ENCODE results near the gene COL18A1. TPM values are rescaled to one million over a fixed set of nuclear protein-coding genes. Genes with fewer than 3 reads are reported as not detected.

The COL18A1 gene
- polyA plus RNA-seq, 1 experiment, result 25.3 TPM

DNA sequence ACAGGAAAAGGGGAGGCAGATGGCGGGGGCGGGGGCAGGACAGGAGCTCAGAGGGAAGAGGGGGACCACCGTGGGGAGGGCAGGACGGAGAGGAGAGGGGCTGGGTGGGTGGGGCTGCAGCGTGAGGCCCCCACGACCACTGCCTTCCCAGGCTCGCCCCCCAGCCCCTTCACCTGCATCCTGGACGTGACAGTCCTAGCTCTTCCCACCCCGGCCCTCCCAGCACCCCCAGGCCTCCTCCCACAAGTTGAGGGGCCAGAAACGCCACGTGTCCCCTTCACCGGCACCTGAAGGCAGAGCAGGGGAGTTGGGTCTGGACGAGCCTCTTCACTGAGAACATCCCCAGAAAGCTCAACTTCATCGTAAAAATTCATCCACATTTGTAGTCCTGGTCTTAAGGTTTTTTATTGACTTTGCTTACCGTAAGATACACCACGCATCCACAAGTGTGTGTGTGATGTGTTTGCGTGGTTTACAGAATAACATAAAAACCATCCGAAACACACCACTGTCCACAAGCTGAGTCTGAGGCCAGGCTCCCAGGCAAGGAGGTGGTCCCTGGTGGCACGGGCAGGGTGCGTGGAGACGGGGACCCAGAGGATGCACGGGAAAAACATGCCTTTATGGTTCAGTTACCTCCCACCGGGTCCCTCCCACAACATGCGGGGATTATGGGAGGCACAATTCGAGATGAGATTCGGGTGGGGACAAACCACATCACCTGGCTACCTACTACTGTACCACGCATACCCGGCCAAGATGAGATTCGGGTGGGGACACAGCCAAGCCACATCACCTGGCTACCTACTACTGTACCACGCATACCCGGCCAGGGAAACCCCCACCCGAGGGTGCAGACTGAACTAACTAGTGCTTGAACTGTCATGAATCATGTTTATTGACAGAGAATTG is 13.9 kb upstream of the COL18A1 start:
- CTCF ChIA-PET, result no interaction called here
- POLR2A ChIA-PET, result no interaction called here

GRCh38 chr21:45391743-45392572 is 13.0 kb upstream of the COL18A1 start:
- DNase-seq (ENCODE audit: low read depth, low spot score), result no peak
- peaks cover 4% of the 10 kb centered on the region for H3K27me3 ChIP-seq (ENCODE audit: control insufficient read depth, insufficient read depth, low read length)
- ChIA-PET POLR2A (no interaction called here), CTCF (no interaction called here)
- H3K4me3 ChIP-seq (ENCODE audit: low read depth, low read length), result no peak overlapping the region
- no peaks in the 10 kb centered on the region; the same call in 1 of the 2 replicates for H3K9me3 ChIP-seq (ENCODE audit: control insufficient read depth, insufficient read depth, low read length)
- H3K27ac ChIP-seq (ENCODE audit: low read depth, low read length), result no peak overlapping the region
- TF ChIP-seq, protein P1, sequence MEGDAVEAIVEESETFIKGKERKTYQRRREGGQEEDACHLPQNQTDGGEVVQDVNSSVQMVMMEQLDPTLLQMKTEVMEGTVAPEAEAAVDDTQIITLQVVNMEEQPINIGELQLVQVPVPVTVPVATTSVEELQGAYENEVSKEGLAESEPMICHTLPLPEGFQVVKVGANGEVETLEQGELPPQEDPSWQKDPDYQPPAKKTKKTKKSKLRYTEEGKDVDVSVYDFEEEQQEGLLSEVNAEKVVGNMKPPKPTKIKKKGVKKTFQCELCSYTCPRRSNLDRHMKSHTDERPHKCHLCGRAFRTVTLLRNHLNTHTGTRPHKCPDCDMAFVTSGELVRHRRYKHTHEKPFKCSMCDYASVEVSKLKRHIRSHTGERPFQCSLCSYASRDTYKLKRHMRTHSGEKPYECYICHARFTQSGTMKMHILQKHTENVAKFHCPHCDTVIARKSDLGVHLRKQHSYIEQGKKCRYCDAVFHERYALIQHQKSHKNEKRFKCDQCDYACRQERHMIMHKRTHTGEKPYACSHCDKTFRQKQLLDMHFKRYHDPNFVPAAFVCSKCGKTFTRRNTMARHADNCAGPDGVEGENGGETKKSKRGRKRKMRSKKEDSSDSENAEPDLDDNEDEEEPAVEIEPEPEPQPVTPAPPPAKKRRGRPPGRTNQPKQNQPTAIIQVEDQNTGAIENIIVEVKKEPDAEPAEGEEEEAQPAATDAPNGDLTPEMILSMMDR (IDR thresholded peaks at IDR 0.05; ENCODE audit: low read depth, low read length), result no peak

More for the DNA sequence above, 13.9 kb upstream of the COL18A1 start:
- DNase-seq (ENCODE audit: low read depth, low spot score), result no peak
- Histone ChIP-seq H3K4me3 (ENCODE audit: low read depth, low read length) (no peak overlapping the region), H3K9me3 (ENCODE audit: control insufficient read depth, insufficient read depth, low read length) (no peaks in the 10 kb centered on the region; the same call in 1 of the 2 replicates), H3K27ac (ENCODE audit: low read depth, low read length) (no peak overlapping the region), H3K27me3 (ENCODE audit: control insufficient read depth, insufficient read depth, low read length) (peaks cover under 1% of the 10 kb centered on the region)
- TF ChIP-seq, protein P1 (IDR thresholded peaks at IDR 0.05; ENCODE audit: low read depth, low read length), result no peak

- no peak overlapping the region for H3K4me3 ChIP-seq (ENCODE audit: low read depth, low read length)
- ChIA-PET CTCF (no interaction called here), POLR2A (no interaction called here)
- TF ChIP-seq, protein P1 (IDR thresholded peaks at IDR 0.05; ENCODE audit: low read depth, low read length), result no peak
- no peaks in the 10 kb centered on the region; the same call in 1 of the 2 replicates for H3K9me3 ChIP-seq (ENCODE audit: control insufficient read depth, insufficient read depth, low read length)
- H3K27me3 ChIP-seq (ENCODE audit: control insufficient read depth, insufficient read depth, low read length), result peaks cover 4% of the 10 kb centered on the region
- no peak overlapping the region for H3K27ac ChIP-seq (ENCODE audit: low read depth, low read length)
- DNase-seq (ENCODE audit: low read depth, low spot score), result no peak
These were observed 12.4 kb upstream of the COL18A1 start for GRCh38 chr21:45392573-45392971.

DNA sequence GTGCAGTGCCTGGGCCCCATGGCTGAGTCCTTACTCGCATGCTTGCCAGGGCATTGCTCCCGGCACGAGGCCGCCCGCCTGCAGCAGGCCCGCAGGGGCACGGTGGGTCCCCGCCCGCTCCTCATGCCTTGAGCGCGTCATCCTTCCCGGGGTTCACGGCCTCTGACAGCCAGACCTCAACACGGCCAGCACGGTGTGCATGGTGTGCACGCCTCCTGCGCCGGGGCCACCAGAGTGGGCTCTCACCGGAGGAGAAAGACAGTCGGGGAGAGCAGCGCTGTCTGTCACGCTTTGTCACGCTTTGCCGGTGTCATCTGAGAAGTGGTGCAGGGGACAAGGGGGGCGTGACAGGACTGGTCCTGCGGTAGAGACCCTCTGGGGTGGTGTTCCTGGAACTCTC is 11.9 kb upstream of the COL18A1 start:
- Histone ChIP-seq H3K27me3 (ENCODE audit: control insufficient read depth, insufficient read depth, low read length) (peaks cover 4% of the 10 kb centered on the region), H3K27ac (ENCODE audit: low read depth, low read length) (no peak overlapping the region), H3K4me3 (ENCODE audit: low read depth, low read length) (no peak overlapping the region), H3K9me3 (ENCODE audit: control insufficient read depth, insufficient read depth, low read length) (no peaks in the 10 kb centered on the region; the same call in 1 of the 2 replicates)
- CTCF ChIA-PET, result no interaction called here
- no peak for DNase-seq (ENCODE audit: low read depth, low spot score)
- TF ChIP-seq, protein P1 (IDR thresholded peaks at IDR 0.05; ENCODE audit: low read depth, low read length), result no peak
- POLR2A ChIA-PET, result no interaction called here
